ENCODE data around the gene DNAJC7.

The DNAJC7 gene

DNA sequence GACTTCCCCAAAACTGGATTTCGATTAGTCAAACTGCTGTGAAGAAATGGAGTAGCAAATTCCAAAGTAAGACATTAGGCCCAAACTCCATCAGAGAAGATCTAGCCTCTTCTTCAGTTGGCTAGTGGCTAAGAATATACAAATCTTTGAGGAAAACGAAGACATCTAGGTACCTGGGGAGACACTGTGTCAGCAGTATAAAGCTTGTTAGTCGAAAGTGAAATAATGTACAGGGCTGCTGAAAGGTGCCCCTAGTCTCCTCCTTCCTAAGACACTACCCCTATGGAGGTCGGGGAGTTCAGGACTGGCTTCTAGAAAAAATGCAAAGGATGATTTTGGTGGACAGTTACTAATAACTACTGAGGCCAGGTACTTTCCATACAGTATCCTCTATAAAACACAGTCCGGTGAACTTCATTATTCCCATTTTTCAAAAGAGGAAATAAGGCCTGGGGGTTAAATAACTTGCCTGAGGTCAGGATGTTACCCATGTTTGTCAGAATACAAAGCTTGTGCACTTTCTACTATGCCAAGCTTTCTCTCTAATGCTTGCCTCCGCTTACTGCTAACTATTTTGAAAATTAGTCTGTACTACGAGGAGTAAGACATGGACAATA lies 15.0 kb downstream of the DNAJC7 start:
- peaks cover 59% of the 10 kb centered on the region for H3K36me3 ChIP-seq (ENCODE audit: insufficient read depth, low read length)
- H4K20me1 ChIP-seq (ENCODE audit: insufficient read depth, low read length, poor library complexity, severe bottlenecking), result peaks cover 21% of the 10 kb centered on the region

GRCh38 chr17:42001729-42002128 lies 15.5 kb downstream of the DNAJC7 start:
- Histone ChIP-seq H3F3A (ENCODE audit: low read depth) (no peaks in the 10 kb centered on the region), H3K36me3 (ENCODE audit: insufficient read depth, low read length) (peaks cover 64% of the 10 kb centered on the region), H3K9me2 (replicated peaks; ENCODE audit: low read depth, low read length) (no peaks in the 10 kb centered on the region), H2AFZ (ENCODE audit: low read length) (no peak overlapping the region), H3K79me2 (ENCODE audit: insufficient read depth, low read length) (peaks cover 58% of the 10 kb centered on the region), H3K4me1 (ENCODE audit: insufficient read depth, low read length, poor library complexity, severe bottlenecking) (no peaks in the 10 kb centered on the region), H4K20me1 (ENCODE audit: insufficient read depth, low read length, poor library complexity, severe bottlenecking) (peaks cover 21% of the 10 kb centered on the region), H3K9ac (ENCODE audit: low read depth, low read length, poor library complexity, severe bottlenecking) (no peak overlapping the region), H3K9me3 (ENCODE audit: insufficient read depth, low read depth, low read length) (no peaks in the 10 kb centered on the region), H3K4me2 (ENCODE audit: low read depth, low read length, poor library complexity, severe bottlenecking) (no peak overlapping the region), H3K27me3 (ENCODE audit: insufficient read depth, low read length, poor library complexity, severe bottlenecking) (no peaks in the 10 kb centered on the region), H3K4me3 (ENCODE audit: low read length, poor library complexity, severe bottlenecking) (no peak overlapping the region)
- TF ChIP-seq EZH2phosphoT487 (IDR thresholded peaks at IDR 0.05; ENCODE audit: borderline replicate concordance), result no peak
- no peak for TF ChIP-seq CTCF (conservative IDR thresholded peaks at IDR 0.05; ENCODE audit: low read length)

More for the DNA sequence above, 15.0 kb downstream of the DNAJC7 start:
- Histone ChIP-seq H3K79me2 (ENCODE audit: insufficient read depth, low read length) (peaks cover 64% of the 10 kb centered on the region), H3K9me3 (ENCODE audit: insufficient read depth, low read depth, low read length) (no peaks in the 10 kb centered on the region), H3K9me2 (replicated peaks; ENCODE audit: low read depth, low read length) (no peaks in the 10 kb centered on the region), H3F3A (ENCODE audit: low read depth) (no peaks in the 10 kb centered on the region), H3K4me1 (ENCODE audit: insufficient read depth, low read length, poor library complexity, severe bottlenecking) (no peaks in the 10 kb centered on the region), H2AFZ (ENCODE audit: low read length) (no peak overlapping the region), H3K4me2 (ENCODE audit: low read depth, low read length, poor library complexity, severe bottlenecking) (no peak overlapping the region), H3K27me3 (ENCODE audit: insufficient read depth, low read length, poor library complexity, severe bottlenecking) (no peaks in the 10 kb centered on the region), H3K4me3 (ENCODE audit: low read length, poor library complexity, severe bottlenecking) (no peak overlapping the region), H3K9ac (ENCODE audit: low read depth, low read length, poor library complexity, severe bottlenecking) (no peak overlapping the region)
- TF ChIP-seq EZH2phosphoT487 (IDR thresholded peaks at IDR 0.05; ENCODE audit: borderline replicate concordance) (no peak), CTCF (conservative IDR thresholded peaks at IDR 0.05; ENCODE audit: low read length) (no peak)

DNA sequence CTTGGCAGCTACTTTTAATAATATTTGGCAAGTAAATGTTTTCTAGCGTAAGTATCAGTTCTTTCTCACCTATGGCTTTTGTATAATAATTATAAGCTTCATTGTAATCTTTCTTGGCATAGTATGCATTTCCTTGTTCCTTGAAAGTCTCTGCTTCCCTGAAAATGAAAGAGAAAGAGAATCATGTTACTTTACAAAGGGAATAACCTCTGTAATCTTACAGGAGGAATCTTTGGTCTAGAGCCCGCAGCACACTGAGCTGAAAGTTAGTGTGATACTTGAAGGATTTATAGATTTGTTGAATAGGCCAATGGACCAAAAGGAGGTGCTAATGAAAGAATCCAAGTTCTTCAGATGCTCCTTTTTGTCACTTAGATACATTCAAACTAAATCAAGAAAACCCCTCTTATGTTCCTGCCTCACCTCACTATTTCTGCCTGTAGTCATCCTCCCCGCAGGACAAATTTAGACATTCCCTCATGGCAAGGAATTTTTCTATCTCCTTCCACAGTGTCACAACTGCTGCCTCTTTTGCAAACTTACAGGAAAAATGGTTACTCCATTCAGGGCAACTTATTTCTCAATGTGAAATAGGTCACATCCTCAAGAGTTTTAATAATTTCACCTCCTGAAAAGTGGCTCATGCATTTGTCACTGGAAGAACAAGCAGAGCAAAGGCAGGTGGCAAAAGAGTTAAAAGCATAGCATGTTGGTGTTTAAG lies 16.7 kb downstream of the DNAJC7 start:
- no peak overlapping the region for H3K4me3 ChIP-seq (ENCODE audit: low read length, poor library complexity, severe bottlenecking)
- H3K9ac ChIP-seq (ENCODE audit: low read depth, low read length, poor library complexity, severe bottlenecking), result no peak overlapping the region
- H3K4me2 ChIP-seq (ENCODE audit: low read depth, low read length, poor library complexity, severe bottlenecking), result no peak overlapping the region
- no peak overlapping the region for H2AFZ ChIP-seq (ENCODE audit: low read length)
- no peaks in the 10 kb centered on the region for H3K9me3 ChIP-seq (ENCODE audit: insufficient read depth, low read depth, low read length)
- H3F3A ChIP-seq (ENCODE audit: low read depth), result no peaks in the 10 kb centered on the region
- peaks cover 21% of the 10 kb centered on the region for H4K20me1 ChIP-seq (ENCODE audit: insufficient read depth, low read length, poor library complexity, severe bottlenecking)
- H3K4me1 ChIP-seq (ENCODE audit: insufficient read depth, low read length, poor library complexity, severe bottlenecking), result no peaks in the 10 kb centered on the region
- TF ChIP-seq CTCF (conservative IDR thresholded peaks at IDR 0.05; ENCODE audit: low read length), result no peak
- TF ChIP-seq EZH2phosphoT487 (IDR thresholded peaks at IDR 0.05; ENCODE audit: borderline replicate concordance), result no peak
- H3K36me3 ChIP-seq (ENCODE audit: insufficient read depth, low read length), result peaks cover 76% of the 10 kb centered on the region
- no peaks in the 10 kb centered on the region for H3K9me2 ChIP-seq (replicated peaks; ENCODE audit: low read depth, low read length)
- H3K27me3 ChIP-seq (ENCODE audit: insufficient read depth, low read length, poor library complexity, severe bottlenecking), result no peaks in the 10 kb centered on the region
- peaks cover 48% of the 10 kb centered on the region for H3K79me2 ChIP-seq (ENCODE audit: insufficient read depth, low read length)

Data from Loucy (cell line).